ENCODE data around the gene EXOC6. TPM values are rescaled to one million over a fixed set of nuclear protein-coding genes. Genes with fewer than 3 reads are reported as not detected.

The EXOC6 gene
- total and polyA plus RNA-seq, 7 donors = 7.4 to 27.8 (median 14.4) TPM

DNA sequence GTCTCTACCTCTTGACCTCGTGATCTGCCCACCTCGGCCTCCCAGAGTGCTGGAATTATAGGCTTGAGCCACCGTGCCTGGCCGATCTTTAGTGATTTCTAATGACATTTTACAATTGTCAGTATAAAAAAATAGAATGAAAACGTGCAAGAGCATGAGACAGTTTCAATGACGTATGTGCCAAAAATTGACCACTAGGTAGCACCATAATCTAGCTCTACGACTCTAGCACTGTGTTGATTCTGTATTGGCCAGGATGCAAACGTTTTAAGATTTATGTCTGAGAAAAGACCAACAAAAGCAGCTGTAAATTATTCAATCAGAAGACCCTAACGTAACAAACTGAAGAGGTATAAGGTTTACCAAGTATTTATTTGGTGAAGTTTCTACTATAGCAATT lies 25.4 kb upstream of the EXOC6 start:
- Histone ChIP-seq H3K27me3 (ENCODE audit: insufficient read depth in 3 of 3, low read length in 2 of 3) (no peaks in the 10 kb centered on the region), H3K9me3 (no peaks in the 10 kb centered on the region), H3K4me1 (no peaks in the 10 kb centered on the region), H3K36me3 (ENCODE audit: insufficient read depth in 1 of 2, low read depth in 1 of 2) (no peaks in the 10 kb centered on the region), H3K27ac (no peak overlapping the region), H3K4me3 (no peak overlapping the region)
- DNase-seq (no peak), ATAC-seq (peak in 2 of 4 donors; percentile 69 to 83)
- peak; percentile 32 for TF ChIP-seq CTCF (IDR thresholded peaks at IDR 0.05)
- intact Hi-C loops (cut with DNase I) = loop anchor here (5.0 to 10.0 kb wide), 2 partner anchors 54 to 62 kb away; no protein-coding TSS in a partner anchor
- 54 to 57% (median 56%) methylated on average over 9 of the region's 9 CpGs for WGBS, 3 donors

- no peak for DNase-seq
- intact Hi-C loops (cut with DNase I) = loop anchor here in 1 of 2 donors (10.0 kb wide), 1 partner anchor 59 kb away; no protein-coding TSS in a partner anchor
- 60 to 67% (median 66%) methylated on average over 5 of the region's 5 CpGs for WGBS, 3 donors
- ATAC-seq = no peak
- Histone ChIP-seq H3K9me3 (no peaks in the 10 kb centered on the region), H3K27me3 (ENCODE audit: insufficient read depth in 3 of 3, low read length in 2 of 3) (no peaks in the 10 kb centered on the region), H3K4me3 (no peak overlapping the region), H3K36me3 (ENCODE audit: insufficient read depth in 1 of 2, low read depth in 1 of 2) (no peaks in the 10 kb centered on the region), H3K27ac (no peak overlapping the region), H3K4me1 (no peaks in the 10 kb centered on the region)
- no peak for TF ChIP-seq CTCF (IDR thresholded peaks at IDR 0.05)
These were observed 22.3 kb upstream of the EXOC6 start for GRCh38 chr10:92826061-92826460.

DNA sequence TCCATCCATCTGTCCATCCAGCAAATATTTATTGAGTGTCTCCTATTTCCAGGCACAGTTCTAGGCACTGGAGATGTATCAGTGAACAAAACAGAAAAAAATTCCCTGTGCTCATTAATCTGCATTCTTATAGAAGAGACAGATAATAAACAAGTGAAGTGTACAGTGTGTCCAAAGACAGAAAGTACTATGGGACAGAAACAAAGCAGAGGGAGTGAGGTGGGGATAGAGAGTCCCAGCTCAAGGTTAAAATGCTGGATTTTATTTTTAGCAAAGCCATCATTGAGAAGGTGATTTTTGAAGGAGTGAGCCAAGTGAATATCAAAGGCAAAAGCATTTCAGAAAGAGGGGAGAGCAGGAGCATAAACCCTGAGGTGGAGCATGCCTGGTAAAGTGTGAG lies 21.8 kb upstream of the EXOC6 start:
- Histone ChIP-seq H3K9me3 (no peaks in the 10 kb centered on the region), H3K36me3 (ENCODE audit: insufficient read depth in 1 of 2, low read depth in 1 of 2) (no peaks in the 10 kb centered on the region), H3K4me1 (no peaks in the 10 kb centered on the region), H3K27me3 (ENCODE audit: insufficient read depth in 3 of 3, low read length in 2 of 3) (no peaks in the 10 kb centered on the region), H3K4me3 (no peak overlapping the region), H3K27ac (no peak overlapping the region)
- DNase-seq (no peak), ATAC-seq (no peak)
- intact Hi-C loops (cut with DNase I) = loop anchor here in 1 of 2 donors (10.0 kb wide), 1 partner anchor 58 kb away; no protein-coding TSS in a partner anchor
- TF ChIP-seq CTCF (IDR thresholded peaks at IDR 0.05) = no peak

- H3K27ac ChIP-seq = no peak overlapping the region
- no peaks in the 10 kb centered on the region for H3K27me3 ChIP-seq (ENCODE audit: insufficient read depth in 3 of 3, low read length in 2 of 3)
- TF ChIP-seq CTCF (IDR thresholded peaks at IDR 0.05) = no peak
- no peaks in the 10 kb centered on the region for H3K36me3 ChIP-seq (ENCODE audit: insufficient read depth in 1 of 2, low read depth in 1 of 2)
- intact Hi-C loops (cut with DNase I) = loop anchor here in 1 of 2 donors (10.0 kb wide), 1 partner anchor 56 kb away; no protein-coding TSS in a partner anchor
- no peak overlapping the region for H3K4me3 ChIP-seq
- DNase-seq (no peak), ATAC-seq (peak; percentile 58 to 84 (median 73))
- H3K4me1 ChIP-seq = peaks cover 13% of the 10 kb centered on the region
- no peaks in the 10 kb centered on the region for H3K9me3 ChIP-seq
- WGBS, 3 donors = 61 to 77% (median 63%) methylated on average over 10 of the region's 10 CpGs
These were observed 19.1 kb upstream of the EXOC6 start for GRCh38 chr10:92829042-92829785.

Measured in psoas muscle (tissue), 8 donors.